Lung (tissue), 12 donors: ENCODE results near the gene TIFAB. TPM values are rescaled to one million over a fixed set of nuclear protein-coding genes. Genes with fewer than 3 reads are reported as not detected.

Experiments
- ATAC-seq: fragments of 200-7000 bp; cut with Tn5 transposase; one replicate; pipeline ENCODE4 v1.9.1; 2020; ENCODE audit warnings: moderate number of reproducible peaks; ENCODE audit not compliant: insufficient read depth, low FRiP score
- DNase-seq, 3 donors: peaks; one replicate each; pipeline ENCODE4 v3.0.0-alpha.2; 2013 to 2017
- H3K27ac ChIP-seq, 2 donors: one replicate each; pipeline ENCODE4 v1.5.1; 2013; ENCODE audit warnings: mild to moderate bottlenecking in 2 of 2, moderate library complexity in 2 of 2, control low read depth in 1 of 2, inconsistent platforms in 1 of 2, low read depth in 1 of 2, low read length in 1 of 2
- H3K27me3 ChIP-seq, 3 donors: one replicate each; pipeline ENCODE4 v1.5.1; 2013; ENCODE audit warnings: low read length in 2 of 3; ENCODE audit not compliant: control insufficient read depth in 3 of 3, insufficient read depth in 3 of 3
- H3K36me3 ChIP-seq, 4 donors: one replicate each; pipeline ENCODE4 v1.5.1; 2013; ENCODE audit warnings: low read length in 4 of 4, mild to moderate bottlenecking in 1 of 4, moderate library complexity in 1 of 4; ENCODE audit not compliant: control insufficient read depth in 4 of 4, insufficient read depth in 4 of 4
- H3K4me1 ChIP-seq, 5 donors: one replicate each; pipeline ENCODE4 v1.5.1; 2013; ENCODE audit warnings: low read length in 5 of 5, mild to moderate bottlenecking in 2 of 5, moderate library complexity in 1 of 5; ENCODE audit not compliant: control insufficient read depth in 5 of 5, insufficient read depth in 5 of 5
- H3K4me3 ChIP-seq: one replicate; pipeline ENCODE4 v1.5.1; 2013; ENCODE audit warnings: mild to moderate bottlenecking, control low read depth, moderate library complexity
- H3K9ac ChIP-seq, 2 donors: one replicate each; pipeline ENCODE4 v1.5.1; 2013; ENCODE audit warnings: low read length in 2 of 2, control low read depth in 1 of 2; ENCODE audit not compliant: insufficient read depth in 1 of 2
- H3K9me3 ChIP-seq, 4 donors: one replicate each; pipeline ENCODE4 v1.5.1; 2013; ENCODE audit warnings: low read length in 3 of 4, mild to moderate bottlenecking in 1 of 4, moderate library complexity in 1 of 4; ENCODE audit not compliant: control insufficient read depth in 4 of 4, insufficient read depth in 3 of 4
- WGBS, 2 donors: extraction: QIAGEN DNeasy Blood & Tissue Kit; methylation state at CpG; one replicate each; pipeline ENCODE4 v1.1.7; 2013; 5-methylcytosine and 5-hydroxymethylcytosine counted together
- polyA plus RNA-seq, 2 donors: library from polyadenylated mRNA; stranded (reverse); fragments of 200-250 nt; gene quantifications; one replicate each; pipeline ENCODE4 v1.2.1, GENCODE V29; 2013
- total RNA-seq, 2 donors: library from RNA; depleted of rRNA in 1 of 2; stranded (reverse); fragments of >200 nt in 1 of 2; gene quantifications; one replicate each; pipeline ENCODE4 v1.2.1, GENCODE V29; 2014 to 2021
- TF ChIP-seq, protein P1 (sequence below): IDR thresholded peaks from 2 replicates; pipeline ENCODE4 v1.5.1; 2012; ENCODE audit warnings: mild to moderate bottlenecking; ENCODE audit errors: control extremely low read depth, extremely low read depth
- donor health status: control.
- donor health status: control.
- donor health status: Bipolar disorder and iron deficiency.
- donor health status: healthy.
- donor health status: DM: yes; HTN: yes; CAD: no.

TIFAB gene
- total and polyA plus RNA-seq, 4 donors: 0.15 to 0.88 (median 0.35) TPM

DNA sequence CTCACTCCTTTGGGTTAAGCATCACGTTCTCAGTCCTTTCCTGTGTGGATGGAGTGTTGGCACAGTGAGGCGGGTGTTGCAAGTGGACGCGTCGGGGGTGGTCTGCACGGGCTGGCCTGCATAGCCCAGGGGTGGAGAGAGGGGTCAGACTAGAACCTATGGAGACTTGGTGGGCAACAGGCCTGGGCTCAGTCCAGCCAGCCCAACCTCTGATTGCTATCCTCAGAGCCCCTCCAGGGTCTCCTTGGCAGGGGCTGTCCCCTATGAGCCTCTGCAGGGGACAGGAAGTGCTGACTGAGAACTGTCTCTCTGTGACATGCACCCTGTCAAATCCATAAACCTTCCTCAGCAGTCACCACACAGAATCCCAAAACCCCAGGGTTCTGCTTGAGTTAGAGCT lies 7.3 kb downstream of the TIFAB start:
- Histone ChIP-seq H3K4me1 (peaks cover 0 to 79% (median 55%) of the 10 kb centered on the region in 5 donors), H3K36me3 (no peaks in the 10 kb centered on the region), H3K27ac (no peak overlapping the region), H3K4me3 (no peak overlapping the region), H3K27me3 (peaks cover 0 to 2% (median 0%) of the 10 kb centered on the region in 3 donors), H3K9me3 (no peaks in the 10 kb centered on the region), H3K9ac (no peak overlapping the region)
- 65 to 69% methylated on average over 6 of the region's 6 CpGs for WGBS, 2 donors
- DNase-seq: peak in 1 of 3 donors; percentile 11
- ATAC-seq: no peak
- TF ChIP-seq, protein P1, sequence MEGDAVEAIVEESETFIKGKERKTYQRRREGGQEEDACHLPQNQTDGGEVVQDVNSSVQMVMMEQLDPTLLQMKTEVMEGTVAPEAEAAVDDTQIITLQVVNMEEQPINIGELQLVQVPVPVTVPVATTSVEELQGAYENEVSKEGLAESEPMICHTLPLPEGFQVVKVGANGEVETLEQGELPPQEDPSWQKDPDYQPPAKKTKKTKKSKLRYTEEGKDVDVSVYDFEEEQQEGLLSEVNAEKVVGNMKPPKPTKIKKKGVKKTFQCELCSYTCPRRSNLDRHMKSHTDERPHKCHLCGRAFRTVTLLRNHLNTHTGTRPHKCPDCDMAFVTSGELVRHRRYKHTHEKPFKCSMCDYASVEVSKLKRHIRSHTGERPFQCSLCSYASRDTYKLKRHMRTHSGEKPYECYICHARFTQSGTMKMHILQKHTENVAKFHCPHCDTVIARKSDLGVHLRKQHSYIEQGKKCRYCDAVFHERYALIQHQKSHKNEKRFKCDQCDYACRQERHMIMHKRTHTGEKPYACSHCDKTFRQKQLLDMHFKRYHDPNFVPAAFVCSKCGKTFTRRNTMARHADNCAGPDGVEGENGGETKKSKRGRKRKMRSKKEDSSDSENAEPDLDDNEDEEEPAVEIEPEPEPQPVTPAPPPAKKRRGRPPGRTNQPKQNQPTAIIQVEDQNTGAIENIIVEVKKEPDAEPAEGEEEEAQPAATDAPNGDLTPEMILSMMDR: no peak

DNA sequence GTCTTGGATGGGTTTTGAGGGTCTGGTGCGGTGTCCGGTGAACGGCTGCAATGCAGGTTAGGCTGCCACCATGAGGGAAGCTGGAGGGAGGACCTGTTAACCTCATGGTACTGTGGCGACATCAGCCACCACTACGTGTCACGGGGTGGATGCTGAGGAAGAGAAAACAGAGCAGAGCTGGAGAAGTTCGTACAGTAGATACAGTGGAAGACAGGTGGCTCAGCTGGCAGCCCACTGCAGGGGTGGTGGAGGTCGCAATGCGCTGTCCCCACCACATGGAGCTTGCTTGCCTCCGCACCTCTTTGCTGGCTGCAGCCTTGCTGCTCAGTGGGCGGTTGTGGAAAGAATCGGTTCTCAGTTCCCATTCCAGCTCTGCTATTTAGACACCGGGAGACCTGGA lies 7.8 kb downstream of the TIFAB start:
- Histone ChIP-seq H3K27me3 (peaks cover 0 to 2% (median 0%) of the 10 kb centered on the region in 3 donors), H3K4me3 (no peak overlapping the region), H3K27ac (no peak overlapping the region), H3K9ac (no peak overlapping the region), H3K4me1 (peaks cover 0 to 84% (median 58%) of the 10 kb centered on the region in 5 donors), H3K9me3 (no peaks in the 10 kb centered on the region), H3K36me3 (no peaks in the 10 kb centered on the region)
- ATAC-seq: no peak
- TF ChIP-seq, protein P1: no peak
- DNase-seq: peak in 1 of 3 donors; percentile 13
- 72 to 80% methylated on average over 13 of the region's 13 CpGs for WGBS, 2 donors

DNA sequence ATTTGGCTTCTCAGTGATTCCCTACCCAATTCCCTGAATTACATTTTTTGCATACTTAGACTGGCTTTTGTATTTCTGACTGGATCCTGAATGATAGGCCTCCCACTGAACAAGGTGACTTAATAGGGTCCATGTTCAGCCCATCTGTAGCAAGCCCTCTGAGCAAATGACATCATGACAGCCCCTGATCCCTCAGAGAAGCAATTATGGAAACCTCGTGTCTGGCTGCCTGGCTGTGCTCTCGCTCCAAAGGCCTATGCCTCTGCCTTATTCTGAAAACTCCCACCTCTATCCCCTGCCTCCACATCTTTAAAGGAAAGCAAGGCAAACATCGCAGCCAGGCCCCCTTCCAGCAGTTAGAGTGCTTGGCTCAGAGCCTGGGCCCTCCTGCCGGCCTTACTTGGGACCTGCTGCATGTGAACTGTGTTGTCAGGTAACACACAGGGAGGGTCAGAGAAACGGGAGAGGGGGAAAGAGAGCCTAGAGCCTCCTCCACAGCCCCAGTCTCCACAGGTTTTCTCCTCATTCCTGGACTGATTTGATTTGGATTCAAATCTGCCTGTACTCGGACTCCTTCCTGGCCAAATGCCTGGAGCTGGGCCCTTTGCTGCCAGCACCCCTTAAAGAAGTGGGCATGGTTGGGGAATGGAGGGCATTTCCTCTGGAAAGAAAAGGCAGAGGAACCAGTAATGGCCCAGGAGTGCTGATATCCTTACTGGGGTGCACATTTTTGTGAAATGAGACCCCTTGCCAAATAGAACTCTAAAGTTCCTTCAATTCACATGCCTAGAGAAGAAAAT lies 8.8 kb downstream of the TIFAB start:
- 52 to 77% methylated on average over 6 of the region's 6 CpGs for WGBS, 2 donors

More for the DNA sequence above, 8.8 kb downstream of the TIFAB start:
- ATAC-seq: no peak
- peak overlapping the region in 1 of 2 donors; percentile 65 for H3K27ac ChIP-seq
- peak in 1 of 3 donors; percentile 65 for DNase-seq
- H3K27me3 ChIP-seq: no peaks in the 10 kb centered on the region
- H3K4me1 ChIP-seq: peaks cover 0 to 86% (median 64%) of the 10 kb centered on the region in 5 donors
- H3K9me3 ChIP-seq: no peaks in the 10 kb centered on the region
- H3K36me3 ChIP-seq: no peaks in the 10 kb centered on the region
- TF ChIP-seq, protein P1: no peak
- H3K9ac ChIP-seq: peak overlapping the region in 1 of 2 donors; percentile 43
- H3K4me3 ChIP-seq: no peak overlapping the region
